SK-N-SH treated with all-trans-retinoic acid at 6 μM for 48 hours (cell line): Measurements from ENCODE around the gene TMEM163.

ENCODE experiments used
- BACH2 ChIP-seq: fragments of 250-450 bp; sonication (Bioruptor Pico); IDR thresholded peaks from 2 replicates; pipeline ENCODE4 v1.9.0; 2021; ENCODE audit warnings: mild to moderate bottlenecking, borderline replicate concordance
- ISL1 ChIP-seq: fragments of 250-450 bp; sonication (Bioruptor Pico); IDR thresholded peaks from 2 replicates; pipeline ENCODE4 v2.1.2; 2022; ENCODE audit warnings: mild to moderate bottlenecking, moderate library complexity
- OSR1 ChIP-seq: fragments of 250-450 bp; sonication (Bioruptor Pico); IDR thresholded peaks from 2 replicates; pipeline ENCODE4 v1.8.0; 2022; ENCODE audit warnings: moderate library complexity, mild to moderate bottlenecking, inconsistent platforms
- RARB ChIP-seq: fragments of 250-450 bp; sonication (Bioruptor Pico); IDR thresholded peaks from 2 replicates; pipeline ENCODE4 v1.8.0; 2021; ENCODE audit warnings: mild to moderate bottlenecking, moderate library complexity
- SNAI2 ChIP-seq: fragments of 250-450 bp; sonication (Bioruptor Pico); IDR thresholded peaks from 2 replicates; pipeline ENCODE4 v1.5.0; 2020; ENCODE audit warnings: mild to moderate bottlenecking, moderate library complexity
- TCF4 ChIP-seq: fragments of 250-450 bp; sonication (Bioruptor Pico); IDR thresholded peaks from 2 replicates; pipeline ENCODE4 v1.8.0; 2021; ENCODE audit warnings: mild to moderate bottlenecking, moderate library complexity, borderline replicate concordance
- ZNF565 ChIP-seq: fragments of 450-650 bp; formaldehyde crosslinking; conservative IDR thresholded peaks from 2 replicates; pipeline ENCODE4 v1.5.0; 2020; ENCODE audit warnings: low read depth, mild to moderate bottlenecking, moderate library complexity

GRCh38 chr2:134582547-134582899, 136.3 kb downstream of the TMEM163 start:
- TF ChIP-seq BACH2 (CRISPR knock-in tag): no peak
- TF ChIP-seq TCF4 (CRISPR knock-in tag): no peak
- no peak for TF ChIP-seq OSR1 (CRISPR knock-in tag)
- TF ChIP-seq ZNF565 (CRISPR knock-in tag): no peak
- no peak for TF ChIP-seq SNAI2
- TF ChIP-seq ISL1 (CRISPR knock-in tag): no peak
- TF ChIP-seq RARB (CRISPR knock-in tag): no peak
